GM12878 (cell line): ENCODE results near the gene IL20RA.

Source experiments
- CTCF ChIP-seq, 3 experiments: IDR thresholded peaks in 2 of 3; conservative IDR thresholded peaks in 1 of 3; 2 replicates each; pipeline ENCODE4 v1.5.1; 2011; ENCODE audit warnings: low read depth in 3 of 3, low read length in 3 of 3, mild to moderate bottlenecking in 3 of 3, control low read depth in 2 of 3, moderate library complexity in 2 of 3, inconsistent platforms in 1 of 3, mixed read lengths in 1 of 3; ENCODE audit not compliant: control insufficient read depth in 2 of 3, insufficient read depth in 1 of 3; ENCODE audit errors: extremely low read depth in 1 of 3
- EP300 ChIP-seq, 2 experiments: fragments of 150-350 bp in 1 of 2; IDR thresholded peaks; 2 replicates each; pipeline ENCODE4 v1.6.1; 2011 to 2012; ENCODE audit warnings: low read depth in 2 of 2, low read length in 2 of 2, borderline replicate concordance in 1 of 2, improper control_type of control experiment in 1 of 2, inconsistent platforms in 1 of 2; ENCODE audit not compliant: control insufficient read depth in 1 of 2
- IRF5 ChIP-seq: fragments of 450-650 bp; IDR thresholded peaks from 2 replicates; pipeline ENCODE4 v1.6.1; 2017; ENCODE audit warnings: borderline replicate concordance
- KDM1A ChIP-seq: fragments of 200-600 bp; sonication (generic); IDR thresholded peaks from 2 replicates; pipeline ENCODE4 v1.6.1; 2016; ENCODE audit warnings: borderline replicate concordance
- NR2C1 ChIP-seq: fragments of 450-650 bp; IDR thresholded peaks from 2 replicates; pipeline ENCODE4 v1.6.1; 2017; ENCODE audit warnings: antibody characterized with exemption, mild to moderate bottlenecking, moderate library complexity
- POLR2AphosphoS5 ChIP-seq: IDR thresholded peaks from 2 replicates; pipeline ENCODE4 v1.6.1; 2011; ENCODE audit warnings: mild to moderate bottlenecking, low read length, inconsistent platforms
- RAD21 ChIP-seq: IDR thresholded peaks from 2 replicates; pipeline ENCODE4 v1.6.1; 2011; ENCODE audit warnings: mild to moderate bottlenecking, low read depth, low read length, moderate library complexity; ENCODE audit not compliant: insufficient read depth
- TCF3 ChIP-seq: IDR thresholded peaks from 2 replicates; pipeline ENCODE4 v1.6.1; 2012; ENCODE audit warnings: low read depth, mild to moderate bottlenecking, low read length, borderline replicate concordance; ENCODE audit not compliant: insufficient read depth
- YY1 ChIP-seq: IDR thresholded peaks from 2 replicates; pipeline ENCODE4 v1.6.1; 2011; ENCODE audit warnings: low read depth, mild to moderate bottlenecking, low read length
- TF ChIP-seq, protein P1 (sequence below): fragments of 450-650 bp; IDR thresholded peaks from 2 replicates; pipeline ENCODE4 v1.6.1; 2016; ENCODE audit warnings: mild to moderate bottlenecking

DNA sequence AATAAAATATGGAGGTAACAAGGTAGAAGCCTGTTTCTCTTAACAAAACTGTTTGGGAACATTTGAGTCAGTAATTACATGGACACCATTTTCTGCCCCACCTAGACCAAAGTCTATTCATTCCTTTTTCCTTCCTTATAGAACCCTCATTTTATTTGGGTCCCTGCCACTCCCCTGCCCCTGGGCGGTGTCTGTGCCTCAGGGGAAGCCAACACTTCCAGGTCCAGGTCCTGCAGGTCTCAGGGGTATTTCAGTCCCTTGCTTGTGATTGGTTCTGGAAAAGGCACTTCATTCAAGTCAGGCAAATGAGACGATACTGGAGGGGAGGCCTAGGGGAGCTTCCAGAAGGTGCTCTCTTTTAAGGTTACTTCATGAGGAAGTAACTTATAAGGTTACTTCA, 80.4 kb downstream of the IL20RA start:
- TF ChIP-seq NR2C1 (no peak), IRF5 (no peak), EP300 (IDR thresholded peaks at IDR 0.05; ENCODE audit: borderline replicate concordance in 1 of 2, control insufficient read depth in 1 of 2, low read depth in 2 of 2, low read length in 2 of 2) (no peak), RAD21 (no peak), TCF3 (no peak), CTCF (IDR thresholded peaks at IDR 0.05 in 2 of 3, conservative IDR thresholded peaks at IDR 0.05 in 1 of 3; ENCODE audit: control insufficient read depth in 2 of 3, extremely low read depth in 1 of 3, insufficient read depth in 1 of 3, low read depth in 3 of 3, low read length in 3 of 3) (no peak), KDM1A (no peak), YY1 (no peak), POLR2AphosphoS5 (no peak)
- TF ChIP-seq, protein P1, sequence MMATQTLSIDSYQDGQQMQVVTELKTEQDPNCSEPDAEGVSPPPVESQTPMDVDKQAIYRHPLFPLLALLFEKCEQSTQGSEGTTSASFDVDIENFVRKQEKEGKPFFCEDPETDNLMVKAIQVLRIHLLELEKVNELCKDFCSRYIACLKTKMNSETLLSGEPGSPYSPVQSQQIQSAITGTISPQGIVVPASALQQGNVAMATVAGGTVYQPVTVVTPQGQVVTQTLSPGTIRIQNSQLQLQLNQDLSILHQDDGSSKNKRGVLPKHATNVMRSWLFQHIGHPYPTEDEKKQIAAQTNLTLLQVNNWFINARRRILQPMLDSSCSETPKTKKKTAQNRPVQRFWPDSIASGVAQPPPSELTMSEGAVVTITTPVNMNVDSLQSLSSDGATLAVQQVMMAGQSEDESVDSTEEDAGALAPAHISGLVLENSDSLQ = no peak
